Neural progenitor cell (in vitro differentiated cells): ENCODE measurements around the gene KDM7A.

Source experiments
- CTCF ChIP-seq: fragments of 200-600 bp; sonication (generic); IDR thresholded peaks from 2 replicates; pipeline ENCODE4 v1.5.1; 2017; ENCODE audit warnings: antibody characterized with exemption, mild to moderate bottlenecking
- EZH2 ChIP-seq: fragments of 200-600 bp; sonication (generic); IDR thresholded peaks from 2 replicates; pipeline ENCODE4 v1.6.1; 2017; ENCODE audit warnings: antibody characterized with exemption, mild to moderate bottlenecking, moderate library complexity

GRCh38 chr7:140061607-140061930, 115.2 kb downstream of the KDM7A start:
- TF ChIP-seq CTCF (no peak), EZH2 (no peak)
